ENCODE measurements around the gene IFNGR2. TPM values are rescaled to one million over a fixed set of nuclear protein-coding genes. Genes with fewer than 3 reads are reported as not detected.
A peak's percentile ranks its signal among the peaks of the same experiment; 100 is the strongest.

The IFNGR2 gene
- total and polyA plus RNA-seq, 2 donors (not counting 3 experiments of a cell fraction or from before 2014, with no cell fraction given) = 44.2 to 46.1 TPM

DNA sequence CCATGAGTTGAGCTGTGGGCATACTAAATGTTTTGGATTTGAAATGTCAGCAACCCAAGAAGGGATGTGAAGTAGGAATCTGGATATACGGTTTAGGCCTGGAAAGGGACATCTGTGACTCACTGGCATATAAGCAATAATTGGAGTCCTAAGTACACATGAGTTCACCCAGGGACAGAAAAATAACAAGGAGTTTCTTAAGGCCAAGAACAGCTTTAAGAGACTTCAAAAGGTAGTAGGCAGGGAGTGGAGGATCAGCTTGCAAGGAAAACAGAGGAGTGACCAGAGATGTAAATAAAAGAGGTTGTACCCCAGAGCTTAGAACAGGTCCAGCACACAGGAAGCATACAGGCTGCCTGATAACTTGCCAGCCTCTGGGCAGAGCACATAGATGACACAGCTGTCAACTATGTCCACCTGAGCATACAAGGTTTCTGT lies 48.4 kb downstream of the IFNGR2 start:
- TF ChIP-seq GATA2 (IDR thresholded peaks at IDR 0.05; ENCODE audit: insufficient read depth, insufficient read length, low read depth, low read length) = no peak
- no peak for TF ChIP-seq MYC (IDR thresholded peaks at IDR 0.05; ENCODE audit: low read depth, low read length)
- no peak for TF ChIP-seq JUN (IDR thresholded peaks at IDR 0.05; ENCODE audit: borderline replicate concordance, insufficient read depth, insufficient read length, low read depth)
- no peak for TF ChIP-seq EZH2 (IDR thresholded peaks at IDR 0.05; ENCODE audit: borderline replicate concordance, low read depth, low read length, severe bottlenecking)
- TF ChIP-seq POLR2AphosphoS5 (IDR thresholded peaks at IDR 0.05; ENCODE audit: insufficient read depth, low read depth, low read length) = no peak
- H4K20me1 ChIP-seq (replicated peaks; ENCODE audit: control insufficient read depth, extremely low read depth, insufficient read depth, low read length) = no peaks in the 10 kb centered on the region
- BruUV-seq (replicated peaks) = no TSS peak
- H3K9me1 ChIP-seq (replicated peaks; ENCODE audit: control insufficient read depth, extremely low read depth, insufficient read depth, low read length) = no peaks in the 10 kb centered on the region
- no peaks in the 10 kb centered on the region for H3K4me1 ChIP-seq (ENCODE audit: control insufficient read depth, extremely low read depth, insufficient read depth, low read length)
- no peak overlapping the region for H2AFZ ChIP-seq (ENCODE audit: low read depth, low read length)
- dilution Hi-C loops (cut with MboI; ENCODE audit: extremely low pct_ligation_motif_present, low sequenced_read_pairs) = no loop called here
- H3K79me2 ChIP-seq (ENCODE audit: control insufficient read depth, insufficient read depth, low read length) = no peaks in the 10 kb centered on the region
- FAIRE-seq (no peak), DNase-seq (ENCODE audit: low read depth, low spot score) (no peak)
- H3K4me2 ChIP-seq (ENCODE audit: insufficient read depth, low read length) = no peak overlapping the region
- H3K9me3 ChIP-seq (replicated peaks; ENCODE audit: control insufficient read depth, insufficient read depth, low read length) = no peaks in the 10 kb centered on the region
- H3K27ac ChIP-seq (ENCODE audit: insufficient read depth, low read depth, low read length) = no peak overlapping the region
- CTCF ChIA-PET = interaction anchor here (0.9 to 1.6 kb wide), 4 partner anchors 28 to 254 kb away, joined by 3 to 8 read pairs (median 6); partner anchors contain the start of gene TMEM50B
- no peak overlapping the region for H3K9ac ChIP-seq (replicated peaks; ENCODE audit: extremely low read depth, insufficient read depth, low read length)
- intact Hi-C loops (cut with micrococcal nuclease) = no loop called here
- POLR2A ChIA-PET = no interaction called here
- H3K36me3 ChIP-seq (ENCODE audit: control insufficient read depth in 2 of 2, extremely low read depth in 1 of 2, insufficient read depth in 2 of 2, low read length in 2 of 2) = peaks cover 0 to 4% of the 10 kb centered on the region in 2 experiments
- H3K4me3 ChIP-seq (replicated peaks in 1 of 3; ENCODE audit: insufficient read depth in 1 of 3, low read depth in 1 of 3, low read length in 3 of 3) = no peak overlapping the region
- no peaks in the 10 kb centered on the region for H3K27me3 ChIP-seq (ENCODE audit: control insufficient read depth in 2 of 2, insufficient read depth in 2 of 2, low read length in 2 of 2)

DNA sequence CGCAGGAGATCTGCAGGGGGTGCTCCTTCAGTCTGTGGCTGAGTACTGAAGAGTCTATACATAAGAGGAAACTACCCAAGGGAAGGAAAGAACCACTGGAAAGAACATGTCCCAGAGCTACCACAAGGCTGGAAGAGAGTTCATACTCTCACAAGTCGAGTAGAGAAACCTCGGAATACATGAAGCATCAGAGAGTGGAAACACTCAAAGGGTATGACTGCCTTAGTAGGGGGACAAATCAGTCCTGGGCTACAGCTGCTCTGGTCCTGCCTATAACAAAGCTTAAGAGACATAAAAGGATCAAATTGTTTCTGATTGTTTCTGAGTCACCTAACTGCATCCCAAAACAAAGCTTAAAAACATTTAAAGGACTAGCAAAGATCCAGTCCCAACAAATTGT lies 49.1 kb downstream of the IFNGR2 start:
- peak; percentile 74 for FAIRE-seq
- Histone ChIP-seq H3K4me3 (replicated peaks in 1 of 3; ENCODE audit: insufficient read depth in 1 of 3, low read depth in 1 of 3, low read length in 3 of 3) (no peak overlapping the region), H3K9ac (replicated peaks; ENCODE audit: extremely low read depth, insufficient read depth, low read length) (no peak overlapping the region), H3K27ac (ENCODE audit: insufficient read depth, low read depth, low read length) (no peak overlapping the region), H3K79me2 (ENCODE audit: control insufficient read depth, insufficient read depth, low read length) (no peaks in the 10 kb centered on the region), H3K9me3 (replicated peaks; ENCODE audit: control insufficient read depth, insufficient read depth, low read length) (no peaks in the 10 kb centered on the region), H3K4me1 (ENCODE audit: control insufficient read depth, extremely low read depth, insufficient read depth, low read length) (no peaks in the 10 kb centered on the region), H3K9me1 (replicated peaks; ENCODE audit: control insufficient read depth, extremely low read depth, insufficient read depth, low read length) (no peaks in the 10 kb centered on the region), H4K20me1 (replicated peaks; ENCODE audit: control insufficient read depth, extremely low read depth, insufficient read depth, low read length) (no peaks in the 10 kb centered on the region), H3K27me3 (ENCODE audit: control insufficient read depth in 2 of 2, insufficient read depth in 2 of 2, low read length in 2 of 2) (no peaks in the 10 kb centered on the region), H3K36me3 (ENCODE audit: control insufficient read depth in 2 of 2, extremely low read depth in 1 of 2, insufficient read depth in 2 of 2, low read length in 2 of 2) (peaks cover 0 to 4% of the 10 kb centered on the region in 2 experiments), H3K4me2 (ENCODE audit: insufficient read depth, low read length) (no peak overlapping the region), H2AFZ (ENCODE audit: low read depth, low read length) (no peak overlapping the region)
- CTCF ChIA-PET = interaction anchor here (0.9 to 1.6 kb wide), 5 partner anchors 28 to 512 kb away, joined by 3 to 8 read pairs (median 5); partner anchors contain the start of gene TMEM50B
- no TSS peak for BruUV-seq (replicated peaks)
- intact Hi-C loops (cut with micrococcal nuclease) (no loop called here), dilution Hi-C loops (cut with MboI; ENCODE audit: extremely low pct_ligation_motif_present, low sequenced_read_pairs) (no loop called here)
- POLR2A ChIA-PET = interaction anchor here (0.6 kb wide), 1 partner anchor 9 kb away, joined by 4 read pairs; no protein-coding TSS in a partner anchor
- no peak for TF ChIP-seq EZH2 (IDR thresholded peaks at IDR 0.05; ENCODE audit: borderline replicate concordance, low read depth, low read length, severe bottlenecking)
- no peak for TF ChIP-seq JUN (IDR thresholded peaks at IDR 0.05; ENCODE audit: borderline replicate concordance, insufficient read depth, insufficient read length, low read depth)
- TF ChIP-seq MYC (IDR thresholded peaks at IDR 0.05; ENCODE audit: low read depth, low read length) = no peak
- no peak for TF ChIP-seq FOS (IDR thresholded peaks at IDR 0.05; ENCODE audit: borderline replicate concordance, insufficient read depth, low read length)
- DNase-seq (ENCODE audit: low read depth, low spot score) = no peak

All from endothelial cell of umbilical vein (primary cell).